Mucosa of rectum (tissue), 2 donors: ENCODE results near the gene UTS2B.
A peak's percentile ranks its signal among the peaks of the same experiment; 100 is the strongest.

Experiments
- H3K27ac ChIP-seq, 2 donors: one replicate each; pipeline ENCODE4 v1.7.0; 2013; ENCODE audit warnings: inconsistent platforms in 2 of 2, low read depth in 2 of 2, low read length in 2 of 2
- H3K27me3 ChIP-seq, 2 donors: one replicate each; pipeline ENCODE4 v1.7.0; 2013; ENCODE audit warnings: low read length in 2 of 2; ENCODE audit not compliant: control insufficient read depth in 2 of 2, insufficient read depth in 2 of 2
- H3K36me3 ChIP-seq, 2 donors: one replicate each; pipeline ENCODE4 v1.7.0; 2013; ENCODE audit warnings: low read length in 2 of 2; ENCODE audit not compliant: control insufficient read depth in 2 of 2, insufficient read depth in 2 of 2
- H3K4me1 ChIP-seq, 2 donors: one replicate each; pipeline ENCODE4 v1.7.0; 2013; ENCODE audit warnings: low read length in 2 of 2, mild to moderate bottlenecking in 1 of 2; ENCODE audit not compliant: control insufficient read depth in 2 of 2, insufficient read depth in 2 of 2
- H3K4me3 ChIP-seq, 2 donors: one replicate each; pipeline ENCODE4 v1.7.0; 2013; ENCODE audit warnings: low read length in 2 of 2
- H3K9ac ChIP-seq, 2 donors: one replicate each; pipeline ENCODE4 v1.7.0; 2013; ENCODE audit warnings: low read length in 2 of 2, low read depth in 1 of 2, mild to moderate bottlenecking in 1 of 2
- H3K9me3 ChIP-seq, 2 donors: one replicate each; pipeline ENCODE4 v1.7.0; 2013; ENCODE audit warnings: low read length in 2 of 2; ENCODE audit not compliant: control insufficient read depth in 2 of 2
- donor health status: healthy.
- donor health status: Normal muscosa, but diverticular disease.

The UTS2B gene, protein sequence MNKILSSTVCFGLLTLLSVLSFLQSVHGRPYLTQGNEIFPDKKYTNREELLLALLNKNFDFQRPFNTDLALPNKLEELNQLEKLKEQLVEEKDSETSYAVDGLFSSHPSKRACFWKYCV

DNA sequence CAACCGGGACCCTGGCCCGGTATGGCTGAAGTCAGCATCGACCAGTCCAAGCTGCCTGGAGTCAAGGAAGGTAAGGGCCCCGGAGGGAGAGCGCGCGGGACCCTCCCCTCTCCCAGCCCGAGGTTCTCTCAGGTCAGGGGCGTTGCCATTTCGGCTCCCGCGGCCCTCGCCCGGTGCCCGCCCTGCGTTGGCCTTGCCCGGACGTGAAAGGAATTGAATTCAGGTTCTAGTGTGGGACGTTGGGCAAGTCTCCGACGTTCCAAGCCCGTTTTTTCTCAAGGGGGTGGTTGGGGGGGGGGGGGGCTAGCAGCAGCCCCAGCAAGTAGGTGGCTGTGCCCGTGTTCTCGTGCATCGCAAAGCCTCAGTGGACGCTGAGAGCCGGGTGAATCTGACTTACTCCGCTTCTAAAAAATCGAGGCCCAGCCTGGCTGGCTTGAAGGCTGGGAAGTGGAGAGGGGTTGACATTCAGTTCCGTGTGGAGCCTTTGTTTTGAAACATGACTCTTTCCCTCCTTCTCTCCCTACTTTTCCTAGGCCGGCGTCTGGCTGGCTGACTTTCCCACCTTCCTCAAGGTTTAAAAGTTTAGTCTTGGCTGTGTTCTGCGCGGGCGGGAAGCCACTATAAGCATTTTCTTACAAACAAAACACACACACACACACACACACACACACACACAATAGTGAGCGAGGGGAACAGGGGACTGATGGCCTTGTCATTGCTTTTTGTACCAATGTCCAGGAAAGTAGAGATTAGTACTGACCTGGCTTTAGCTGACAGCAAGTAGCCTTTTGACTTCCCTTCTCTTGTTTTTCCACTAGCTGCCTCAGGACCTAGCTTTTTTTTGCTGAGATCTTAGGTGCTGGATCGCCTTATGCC lies at the start of gene UTS2B:
UTS2B (minus strand) TSS at position 873 of the 876 bp plus-strand sequence. CDS start 48,337 bp downstream, outside the sequence.
- Histone ChIP-seq H3K4me3 (peak within 1 kb of the TSS; percentile 88 to 89), H3K27me3 (no peaks in the 10 kb centered on the region), H3K36me3 (no peaks in the 10 kb centered on the region), H3K27ac (peak within 1 kb of the TSS; percentile 85 to 87), H3K9me3 (no peaks in the 10 kb centered on the region), H3K9ac (peak within 1 kb of the TSS; percentile 82 to 96), H3K4me1 (peaks cover 0 to 15% of the 10 kb centered on the region in 2 donors)

DNA sequence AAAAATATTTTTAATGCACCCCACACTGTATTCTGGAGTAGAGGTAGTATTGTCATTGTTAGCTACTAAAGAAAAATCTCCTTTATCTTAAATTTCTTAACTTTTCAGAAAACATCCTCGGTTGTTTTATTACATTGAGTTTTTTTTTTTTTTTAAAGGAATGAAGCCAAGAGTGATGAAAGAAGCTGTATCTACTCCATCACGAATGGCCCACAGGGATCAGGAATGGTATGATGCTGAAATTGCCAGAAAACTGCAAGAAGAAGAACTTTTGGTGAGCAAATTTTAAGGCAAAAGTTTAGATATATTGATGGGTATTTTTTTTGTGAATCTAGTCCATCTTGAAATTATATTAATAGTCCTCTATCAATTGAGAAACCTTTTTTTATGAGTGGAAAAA lies 49.7 kb upstream of the UTS2B start:
- H3K36me3 ChIP-seq: peaks cover 30 to 32% of the 10 kb centered on the region in 2 donors
- no peaks in the 10 kb centered on the region for H3K9me3 ChIP-seq
- no peak overlapping the region for H3K4me3 ChIP-seq
- no peaks in the 10 kb centered on the region for H3K27me3 ChIP-seq
- H3K9ac ChIP-seq: no peak overlapping the region
- H3K4me1 ChIP-seq: peaks cover 0 to 8% of the 10 kb centered on the region in 2 donors
- no peak overlapping the region for H3K27ac ChIP-seq

DNA sequence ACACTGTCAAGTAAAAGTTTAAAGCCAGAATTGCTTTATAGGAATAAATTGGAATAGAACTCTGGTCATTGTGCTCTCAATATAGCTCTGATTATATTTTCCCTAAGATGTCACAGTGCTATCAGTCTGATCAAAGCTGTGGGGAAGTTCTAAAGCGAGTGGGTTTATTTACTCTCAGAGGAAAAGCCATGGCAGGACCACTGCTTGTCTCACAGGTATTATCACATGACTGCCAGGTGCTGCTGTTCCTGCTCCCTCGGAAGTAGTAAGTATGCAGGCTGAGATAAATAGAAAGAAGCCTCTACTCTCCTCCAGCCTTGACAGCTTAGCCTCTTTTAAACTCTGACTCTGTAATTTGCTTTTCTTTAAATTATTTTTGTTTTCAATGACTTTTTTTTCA lies 49.1 kb upstream of the UTS2B start:
- H3K36me3 ChIP-seq: peaks cover 31 to 33% of the 10 kb centered on the region in 2 donors
- no peak overlapping the region for H3K4me3 ChIP-seq

DNA sequence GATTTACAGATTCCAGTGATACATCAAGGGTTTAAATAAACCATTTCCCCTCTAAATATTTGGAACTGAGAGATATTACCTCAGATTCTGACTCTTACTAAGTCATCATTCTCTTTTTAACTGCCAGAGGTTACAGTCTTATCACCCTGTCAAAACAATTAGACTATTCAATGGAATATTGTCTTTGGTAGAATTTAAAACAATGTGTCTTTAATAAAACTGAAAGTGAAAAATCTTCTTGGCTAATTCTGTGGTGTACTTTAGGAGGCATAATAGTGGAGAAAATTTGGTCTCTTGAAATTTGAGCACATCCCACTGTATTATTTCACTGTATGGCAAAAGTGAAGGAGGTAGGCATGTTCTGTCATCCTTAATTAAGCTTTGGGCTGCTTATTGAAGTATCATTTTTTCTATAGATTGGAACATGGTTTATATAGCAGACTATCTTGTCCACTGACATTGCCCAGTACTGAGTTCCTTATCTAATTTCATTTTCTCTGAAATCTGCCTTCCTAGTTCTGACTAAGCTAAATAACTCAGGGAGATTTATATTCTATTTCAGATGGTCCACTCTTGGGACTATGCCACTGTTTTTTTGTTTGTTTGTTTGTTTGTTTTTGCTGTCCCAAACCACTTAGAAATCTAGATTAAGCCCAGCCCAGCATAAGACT lies 48.0 kb upstream of the UTS2B start:
- Histone ChIP-seq H3K9me3 (no peaks in the 10 kb centered on the region), H3K4me1 (peaks cover 0 to 8% of the 10 kb centered on the region in 2 donors), H3K9ac (no peak overlapping the region), H3K4me3 (no peak overlapping the region), H3K27me3 (no peaks in the 10 kb centered on the region), H3K27ac (no peak overlapping the region), H3K36me3 (peaks cover 31 to 32% of the 10 kb centered on the region in 2 donors)

More for the DNA sequence above, 49.1 kb upstream of the UTS2B start:
- H3K27ac ChIP-seq: no peak overlapping the region
- peaks cover 0 to 8% of the 10 kb centered on the region in 2 donors for H3K4me1 ChIP-seq
- no peak overlapping the region for H3K9ac ChIP-seq
- H3K9me3 ChIP-seq: no peaks in the 10 kb centered on the region
- H3K27me3 ChIP-seq: no peaks in the 10 kb centered on the region

DNA sequence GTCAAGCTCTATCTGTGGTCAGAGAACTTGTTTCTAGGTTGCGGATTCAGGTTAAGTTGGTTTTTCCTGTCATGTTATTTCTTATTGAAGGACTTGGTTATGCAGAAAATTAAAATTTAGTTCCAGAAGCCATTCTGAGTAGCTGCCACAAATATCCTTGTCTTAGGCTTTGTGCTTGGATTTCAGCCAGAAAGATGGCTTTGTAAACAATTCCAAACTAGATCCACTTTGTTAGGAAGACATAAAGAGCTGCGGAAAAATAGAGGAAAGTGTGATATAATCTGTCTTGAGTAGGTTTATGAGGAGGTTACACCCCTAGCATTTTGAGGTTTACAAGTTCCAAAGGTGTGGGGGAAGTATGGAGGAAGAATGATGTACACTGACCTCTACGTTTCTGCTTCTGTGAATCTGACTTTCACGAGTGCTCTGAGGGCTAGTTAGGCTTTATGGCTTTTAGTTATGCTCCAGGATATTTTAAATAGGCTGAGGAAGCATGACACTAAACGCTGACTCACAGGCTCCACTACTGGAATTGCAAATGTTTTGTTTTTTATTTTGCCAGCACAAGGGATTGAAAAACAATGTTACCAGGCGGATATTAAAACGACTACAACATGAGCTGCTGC lies 46.3 kb upstream of the UTS2B start:
- H3K4me3 ChIP-seq: no peak overlapping the region
- no peaks in the 10 kb centered on the region for H3K9me3 ChIP-seq
- peak overlapping the region; percentile 39 to 48 for H3K27ac ChIP-seq
- H3K27me3 ChIP-seq: no peaks in the 10 kb centered on the region
- H3K4me1 ChIP-seq: peaks cover 0 to 8% of the 10 kb centered on the region in 2 donors
- H3K36me3 ChIP-seq: peaks cover 22 to 26% of the 10 kb centered on the region in 2 donors
- H3K9ac ChIP-seq: no peak overlapping the region

DNA sequence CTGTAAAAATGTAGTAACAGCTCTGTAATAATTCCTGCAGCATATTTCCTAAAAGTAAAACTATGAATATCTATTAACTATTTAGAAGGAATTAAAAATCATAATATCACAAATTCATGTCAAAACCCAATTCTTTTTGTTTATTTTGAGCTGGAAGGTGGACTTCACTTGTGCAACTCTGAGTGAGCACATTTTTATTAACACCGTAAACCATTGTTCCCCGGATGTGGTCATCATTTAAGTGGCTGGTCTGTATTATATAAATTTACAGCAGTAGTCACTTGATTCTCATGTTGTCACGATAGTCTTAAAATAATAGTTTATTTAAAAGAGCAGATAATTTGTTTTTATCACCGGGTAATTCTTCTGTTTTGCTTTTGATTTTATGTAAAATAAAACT lies 43.0 kb upstream of the UTS2B start:
- peaks cover 0 to 8% of the 10 kb centered on the region in 2 donors for H3K4me1 ChIP-seq
- H3K27me3 ChIP-seq: no peaks in the 10 kb centered on the region
- no peak overlapping the region for H3K27ac ChIP-seq
- no peak overlapping the region for H3K4me3 ChIP-seq
- no peak overlapping the region for H3K9ac ChIP-seq
- no peaks in the 10 kb centered on the region for H3K9me3 ChIP-seq
- H3K36me3 ChIP-seq: peaks cover 15 to 16% of the 10 kb centered on the region in 2 donors

DNA sequence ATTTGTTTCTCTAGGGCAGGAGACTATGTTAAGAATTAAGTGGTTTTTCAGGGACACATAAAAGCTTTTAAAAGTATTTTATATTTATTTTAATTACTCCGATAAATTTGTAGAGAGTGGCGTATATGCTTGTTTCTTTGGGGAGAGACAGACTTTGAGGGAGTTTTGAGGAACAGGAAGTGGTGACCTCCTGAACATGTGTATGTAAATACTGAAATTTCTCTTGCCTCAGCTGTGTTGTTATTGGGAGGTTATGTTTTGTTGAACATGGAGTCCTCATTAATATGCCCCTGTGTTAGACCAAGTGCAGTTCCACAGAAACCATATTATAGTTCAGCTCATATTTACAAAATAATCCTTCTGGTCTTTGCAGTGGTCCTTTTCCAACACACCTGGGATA lies 41.8 kb upstream of the UTS2B start:
- Histone ChIP-seq H3K9me3 (no peaks in the 10 kb centered on the region), H3K27ac (no peak overlapping the region), H3K4me1 (peaks cover 0 to 7% of the 10 kb centered on the region in 2 donors), H3K36me3 (peaks cover 15 to 16% of the 10 kb centered on the region in 2 donors), H3K4me3 (no peak overlapping the region), H3K27me3 (no peaks in the 10 kb centered on the region), H3K9ac (no peak overlapping the region)

DNA sequence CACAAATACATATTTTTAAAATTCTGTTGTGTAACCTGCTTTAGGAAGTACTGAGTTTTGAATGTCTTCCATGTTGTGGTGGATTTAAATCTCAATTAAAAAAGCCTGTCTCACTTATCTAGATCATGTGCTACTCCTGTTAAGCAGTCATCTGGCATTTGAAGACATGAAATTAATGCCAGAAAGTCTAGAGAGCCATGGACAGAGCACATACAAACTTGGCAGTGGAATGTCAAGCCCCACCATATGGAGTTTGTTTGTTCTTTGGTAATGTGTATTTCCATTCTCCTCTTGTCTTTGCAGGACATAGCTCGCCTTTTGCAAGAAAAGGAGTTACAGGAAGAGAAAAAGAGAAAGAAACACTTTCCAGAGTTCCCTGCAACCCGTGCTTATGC lies 39.3 kb upstream of the UTS2B start:
- H3K4me3 ChIP-seq: no peak overlapping the region
- H3K36me3 ChIP-seq: peaks cover 12% of the 10 kb centered on the region in 2 donors
- H3K27ac ChIP-seq: no peak overlapping the region

DNA sequence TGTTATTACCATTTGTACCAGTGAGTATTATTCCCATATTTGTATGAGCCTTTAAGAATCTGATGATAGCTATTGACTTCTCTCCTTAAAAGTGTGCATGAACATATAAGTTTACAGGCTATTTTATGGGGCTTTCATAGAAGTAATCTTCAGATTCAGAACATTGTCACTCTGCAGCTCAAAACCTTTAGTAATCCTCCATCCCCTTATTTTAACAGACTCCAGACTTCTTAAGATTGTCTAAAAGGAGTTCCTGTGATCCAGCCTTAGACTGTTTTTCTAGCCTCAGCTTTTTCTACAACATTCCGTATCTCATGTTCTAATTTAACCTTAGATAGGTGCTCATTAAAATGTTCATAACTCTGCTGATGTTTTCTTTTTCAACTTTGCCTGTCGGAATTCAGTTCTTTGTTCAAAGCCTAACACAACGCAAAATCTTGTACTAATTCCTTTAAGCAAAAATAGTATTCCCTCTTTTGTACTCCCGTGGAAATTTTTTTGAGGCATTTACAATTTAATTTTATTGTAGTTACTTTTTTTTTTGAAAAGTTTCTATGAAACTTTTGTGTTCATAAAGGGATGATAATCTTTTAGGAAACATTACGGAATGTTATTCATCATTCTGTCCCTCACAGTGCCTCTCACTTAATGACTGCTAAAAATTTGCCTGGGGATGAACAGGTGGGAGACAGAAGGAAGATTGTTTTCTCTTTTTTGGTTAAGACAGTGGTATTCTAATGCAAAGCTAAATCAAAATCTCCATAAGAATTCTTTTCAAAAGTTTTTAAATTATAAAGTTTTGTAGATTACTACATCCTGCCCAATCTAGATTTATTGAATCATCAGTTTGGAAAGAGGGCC lies 38.7 kb upstream of the UTS2B start:
- H3K4me1 ChIP-seq: no peaks in the 10 kb centered on the region
- no peaks in the 10 kb centered on the region for H3K27me3 ChIP-seq
- peaks cover 12 to 15% of the 10 kb centered on the region in 2 donors for H3K36me3 ChIP-seq
- no peak overlapping the region for H3K9ac ChIP-seq
- no peak overlapping the region for H3K4me3 ChIP-seq
- no peaks in the 10 kb centered on the region for H3K9me3 ChIP-seq
- H3K27ac ChIP-seq: no peak overlapping the region

More for the DNA sequence above, 39.3 kb upstream of the UTS2B start:
- H3K9me3 ChIP-seq: no peaks in the 10 kb centered on the region
- no peaks in the 10 kb centered on the region for H3K27me3 ChIP-seq
- H3K9ac ChIP-seq: no peak overlapping the region
- H3K4me1 ChIP-seq: no peaks in the 10 kb centered on the region
